ENCODE data around the gene COL7A1. TPM values are rescaled to one million over a fixed set of nuclear protein-coding genes. Genes with fewer than 3 reads are reported as not detected.

Gene COL7A1
- total RNA-seq, 2 experiments from 2014 or later: 4.1 to 10.8 TPM

DNA sequence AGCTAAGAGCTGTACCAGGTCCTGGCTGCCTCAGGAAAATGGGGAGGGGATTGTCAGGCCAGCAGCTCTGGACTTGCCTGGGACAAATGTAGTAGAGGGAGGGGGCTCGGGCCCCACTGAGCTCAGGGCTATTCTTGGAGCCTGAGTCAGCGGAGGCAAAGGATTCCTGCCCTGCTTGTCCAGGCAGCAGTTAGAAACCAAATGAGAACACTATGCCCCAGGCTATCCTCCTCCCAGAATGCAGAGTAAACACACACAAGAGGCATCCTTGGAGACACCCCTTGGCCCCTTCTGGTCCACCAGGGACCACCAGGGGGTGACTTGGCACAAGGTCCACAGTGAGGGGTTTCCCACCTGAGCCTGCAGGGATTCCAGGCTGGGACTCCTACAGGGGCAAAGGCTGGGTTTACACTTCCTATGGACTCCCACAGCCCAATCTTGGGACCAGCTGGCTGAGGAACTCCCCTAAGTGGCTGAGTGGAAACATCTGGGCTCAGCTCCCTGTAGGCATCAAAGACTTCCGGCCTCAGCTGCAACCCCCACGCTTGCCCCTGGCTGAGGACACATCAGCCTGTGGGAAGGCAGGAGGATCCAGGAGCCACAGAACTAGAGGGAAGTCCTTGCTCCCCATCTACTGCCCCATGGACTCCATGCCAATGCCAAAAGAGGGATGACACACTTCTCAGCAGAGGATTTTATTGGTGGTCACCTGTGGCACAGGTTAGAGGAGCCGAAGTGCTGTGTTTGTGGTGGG, 3.4 kb upstream of the COL7A1 start:
- H3K9me2 ChIP-seq (ENCODE audit: insufficient read depth, low read length): no peaks in the 10 kb centered on the region
- no peak overlapping the region for H3K27ac ChIP-seq (ENCODE audit: low read depth, low read length, poor library complexity, severe bottlenecking)
- no peaks in the 10 kb centered on the region for H3K4me1 ChIP-seq (ENCODE audit: insufficient read depth, low read length, poor library complexity, severe bottlenecking)
- no peaks in the 10 kb centered on the region for H4K20me1 ChIP-seq (ENCODE audit: insufficient read depth, low read length)
- H3K4me2 ChIP-seq (ENCODE audit: low read length): no peak overlapping the region
- DNase-seq (ENCODE audit: low spot score): no peak
- no TSS peak for BruUV-seq (replicated peaks)
- ChIA-PET POLR2A (no interaction called here), CTCF (ENCODE audit: unreplicated experiment) (no interaction called here)
- intact Hi-C loops (cut with micrococcal nuclease; ENCODE audit: unreplicated experiment): no loop called here
- H3K79me2 ChIP-seq (ENCODE audit: insufficient read depth, low read depth, low read length): no peaks in the 10 kb centered on the region
- H2AFZ ChIP-seq (ENCODE audit: low read length): no peak overlapping the region
- no peak overlapping the region for H3K4me3 ChIP-seq (ENCODE audit: low read depth, low read length, poor library complexity, severe bottlenecking)
- no peaks in the 10 kb centered on the region for H3K9me3 ChIP-seq (ENCODE audit: low read length)
- peaks cover 61% of the 10 kb centered on the region for H3K36me3 ChIP-seq (ENCODE audit: insufficient read depth, low read length)
- no peak for TF ChIP-seq EZH2phosphoT487 (IDR thresholded peaks at IDR 0.05; ENCODE audit: borderline replicate concordance, low read depth, low read length)
- TF ChIP-seq CTCF (conservative IDR thresholded peaks at IDR 0.05; ENCODE audit: low read length): no peak

DNA sequence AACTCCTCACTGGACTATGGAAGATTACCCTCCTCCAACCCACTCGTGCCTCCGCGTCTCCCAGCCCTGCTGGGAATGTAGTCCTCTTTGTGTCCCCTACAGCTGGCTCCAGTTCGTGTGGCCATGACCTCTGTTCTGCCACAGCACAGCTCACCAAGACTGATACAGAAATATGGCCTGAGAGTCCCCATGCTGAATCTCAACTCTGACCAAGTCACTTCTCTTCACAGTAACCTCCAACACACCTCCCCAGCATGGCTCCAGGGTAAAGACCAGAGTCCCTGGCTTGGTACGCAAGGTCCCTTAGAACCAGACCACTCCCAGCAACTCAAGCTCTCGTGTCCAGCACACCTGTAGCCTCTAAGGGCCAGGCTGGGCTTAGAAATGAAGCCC, 2.3 kb upstream of the COL7A1 start:
- CTCF ChIA-PET (ENCODE audit: unreplicated experiment): interaction anchor here (0.5 kb wide), 1 partner anchor 397 kb away, joined by 3 read pairs; no protein-coding TSS in a partner anchor
- H3K4me2 ChIP-seq (ENCODE audit: low read length): no peak overlapping the region
- no peaks in the 10 kb centered on the region for H3K9me2 ChIP-seq (ENCODE audit: insufficient read depth, low read length)
- H3K27ac ChIP-seq (ENCODE audit: low read depth, low read length, poor library complexity, severe bottlenecking): no peak overlapping the region
- no peak overlapping the region for H2AFZ ChIP-seq (ENCODE audit: low read length)
- H3K9me3 ChIP-seq (ENCODE audit: low read length): no peaks in the 10 kb centered on the region
- H3K36me3 ChIP-seq (ENCODE audit: insufficient read depth, low read length): peaks cover 50% of the 10 kb centered on the region
- intact Hi-C loops (cut with micrococcal nuclease; ENCODE audit: unreplicated experiment): no loop called here
- BruUV-seq (replicated peaks): no TSS peak
- no peak for DNase-seq (ENCODE audit: low spot score)
- H3K4me3 ChIP-seq (ENCODE audit: low read depth, low read length, poor library complexity, severe bottlenecking): no peak overlapping the region
- no peaks in the 10 kb centered on the region for H3K79me2 ChIP-seq (ENCODE audit: insufficient read depth, low read depth, low read length)
- TF ChIP-seq EZH2phosphoT487 (IDR thresholded peaks at IDR 0.05; ENCODE audit: borderline replicate concordance, low read depth, low read length) (no peak), CTCF (conservative IDR thresholded peaks at IDR 0.05; ENCODE audit: low read length) (no peak)
- POLR2A ChIA-PET: no interaction called here
- no peaks in the 10 kb centered on the region for H3K4me1 ChIP-seq (ENCODE audit: insufficient read depth, low read length, poor library complexity, severe bottlenecking)
- H4K20me1 ChIP-seq (ENCODE audit: insufficient read depth, low read length): no peaks in the 10 kb centered on the region
